ENCODE data around the gene CD58. TPM values are rescaled to one million over a fixed set of nuclear protein-coding genes. Genes with fewer than 3 reads are reported as not detected.

The CD58 gene
- total RNA-seq, 2 experiments from 2014 or later, result 11.1 to 12.7 TPM

DNA sequence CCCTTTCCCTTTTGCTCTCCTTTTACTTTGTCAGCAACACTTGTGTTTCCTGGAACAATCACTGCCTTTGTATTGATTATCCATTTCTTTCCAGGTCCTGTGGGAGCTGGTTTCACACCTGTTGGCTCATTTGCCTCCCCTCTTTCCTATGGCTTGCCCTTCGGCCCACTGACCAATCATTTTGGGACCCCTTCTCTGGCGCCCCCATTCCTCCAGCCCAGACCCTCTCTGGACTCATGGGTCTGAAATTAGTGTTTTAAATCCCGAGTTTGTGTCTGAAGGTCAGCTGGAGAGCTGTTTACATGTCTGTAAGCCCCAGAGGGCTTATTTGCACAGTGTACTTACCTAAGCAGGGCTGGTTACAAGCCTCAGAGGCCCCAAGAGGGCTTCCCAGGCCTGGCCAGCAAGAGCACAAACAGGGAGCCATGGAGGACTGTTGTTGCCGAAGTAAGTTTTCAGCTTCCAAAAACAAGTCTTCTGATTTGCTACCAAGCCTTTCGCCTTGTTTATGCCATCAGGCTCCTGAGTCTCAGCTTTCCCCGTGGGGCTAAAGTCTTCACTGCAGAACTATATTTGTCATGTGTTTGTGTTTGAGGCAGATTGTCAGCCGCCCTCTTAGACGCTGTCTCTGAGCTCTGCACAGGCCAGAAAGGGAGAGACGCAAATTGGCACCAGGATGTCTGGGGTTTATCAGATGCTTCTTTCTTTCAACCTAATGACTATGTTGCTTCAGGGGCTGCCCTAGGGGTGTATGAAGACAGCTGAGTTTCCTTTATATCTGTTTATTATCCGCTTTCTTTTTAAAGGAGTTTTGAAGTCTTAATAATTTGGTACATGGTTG is 104.8 kb downstream of the CD58 start:
- DNase-seq (no peak), ATAC-seq (no peak)
- Mint-ChIP-seq H3K27me3 (peaks cover 5% of the 10 kb centered on the region), H3K4me3 (no peak overlapping the region), H3K36me3 (ENCODE audit: low read depth) (no peaks in the 10 kb centered on the region), H3K27ac (no peak overlapping the region), H3K4me1 (ENCODE audit: low read depth) (no peaks in the 10 kb centered on the region), H3K9me3 (no peaks in the 10 kb centered on the region)
- intact Hi-C loops (cut with micrococcal nuclease), result no loop called here
- ChIA-PET CTCF (interaction anchor here (1.5 kb wide), 1 partner anchor 19 kb away, joined by 6 read pairs; no protein-coding TSS in a partner anchor), POLR2A (no interaction called here)
- TF ChIP-seq, protein P1, sequence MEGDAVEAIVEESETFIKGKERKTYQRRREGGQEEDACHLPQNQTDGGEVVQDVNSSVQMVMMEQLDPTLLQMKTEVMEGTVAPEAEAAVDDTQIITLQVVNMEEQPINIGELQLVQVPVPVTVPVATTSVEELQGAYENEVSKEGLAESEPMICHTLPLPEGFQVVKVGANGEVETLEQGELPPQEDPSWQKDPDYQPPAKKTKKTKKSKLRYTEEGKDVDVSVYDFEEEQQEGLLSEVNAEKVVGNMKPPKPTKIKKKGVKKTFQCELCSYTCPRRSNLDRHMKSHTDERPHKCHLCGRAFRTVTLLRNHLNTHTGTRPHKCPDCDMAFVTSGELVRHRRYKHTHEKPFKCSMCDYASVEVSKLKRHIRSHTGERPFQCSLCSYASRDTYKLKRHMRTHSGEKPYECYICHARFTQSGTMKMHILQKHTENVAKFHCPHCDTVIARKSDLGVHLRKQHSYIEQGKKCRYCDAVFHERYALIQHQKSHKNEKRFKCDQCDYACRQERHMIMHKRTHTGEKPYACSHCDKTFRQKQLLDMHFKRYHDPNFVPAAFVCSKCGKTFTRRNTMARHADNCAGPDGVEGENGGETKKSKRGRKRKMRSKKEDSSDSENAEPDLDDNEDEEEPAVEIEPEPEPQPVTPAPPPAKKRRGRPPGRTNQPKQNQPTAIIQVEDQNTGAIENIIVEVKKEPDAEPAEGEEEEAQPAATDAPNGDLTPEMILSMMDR (IDR thresholded peaks at IDR 0.05), result no peak

DNA sequence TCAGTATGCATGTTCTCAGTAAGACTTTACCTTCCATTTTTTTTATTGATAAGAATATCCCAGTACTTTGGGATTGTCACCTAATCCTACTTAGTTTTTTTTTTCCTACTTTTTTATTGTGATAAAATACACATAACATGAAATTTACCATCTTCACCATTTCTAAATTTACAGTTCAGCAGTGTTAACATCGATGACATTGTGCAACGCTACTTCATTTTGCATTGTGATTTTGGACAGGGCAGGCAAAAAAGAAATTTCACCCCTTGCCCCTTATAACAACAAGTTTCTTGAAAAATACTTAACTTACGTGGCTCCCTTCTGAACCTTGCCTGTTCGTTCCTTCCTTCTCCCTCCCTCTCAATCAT is 105.4 kb downstream of the CD58 start:
- DNase-seq (no peak), ATAC-seq (no peak)
- Mint-ChIP-seq H3K27ac (no peak overlapping the region), H3K4me1 (ENCODE audit: low read depth) (no peaks in the 10 kb centered on the region), H3K4me3 (no peak overlapping the region), H3K36me3 (ENCODE audit: low read depth) (no peaks in the 10 kb centered on the region), H3K9me3 (no peaks in the 10 kb centered on the region), H3K27me3 (peaks cover 5% of the 10 kb centered on the region)
- intact Hi-C loops (cut with micrococcal nuclease), result no loop called here
- CTCF ChIA-PET, result no interaction called here
- POLR2A ChIA-PET, result no interaction called here
- TF ChIP-seq, protein P1 (IDR thresholded peaks at IDR 0.05), result no peak

Small RNA genes lying within 50 kb of the gene (microRNA-seq; reads per million reads assigned to microRNA genes)
- not detected for gene MIR548AC (ENCODE audit: borderline microRNAs expressed, borderline replicate concordance)

Other genes starting within 250 kb of the CD58 start
- gene ATP1A1, start 197.8 kb downstream of the CD58 start, total RNA-seq, result 100 to 1,000 TPM; 201 to 202 TPM
- gene IGSF3, start 96.7 kb upstream of the CD58 start, total RNA-seq, result under 1 TPM; 0.54 to 0.72 TPM
- 100 to 1,000 TPM; 217 to 220 TPM for gene CD2, start 183.4 kb upstream of the CD58 start, total RNA-seq